HEK293 (cell line): ENCODE data around the gene RSBN1L.

ENCODE experiments used
- BCL11A ChIP-seq: fragments of 450-650 bp; formaldehyde crosslinking; IDR thresholded peaks from 2 replicates; pipeline ENCODE4 v1.5.1; 2016; ENCODE audit warnings: low read depth, missing biosample characterization, missing genetic modification characterization
- KLF16 ChIP-seq: fragments of 450-650 bp; formaldehyde crosslinking; IDR thresholded peaks from 2 replicates; pipeline ENCODE4 v1.5.1; 2017; ENCODE audit warnings: missing biosample characterization, missing genetic modification characterization
- RBAK ChIP-seq: fragments of 450-650 bp; formaldehyde crosslinking; IDR thresholded peaks from 2 replicates; pipeline ENCODE4 v1.5.1; 2016; ENCODE audit warnings: missing biosample characterization, missing genetic modification characterization
- ZBTB26 ChIP-seq: fragments of 450-650 bp; formaldehyde crosslinking; optimal IDR thresholded peaks from 2 replicates; pipeline ENCODE3; 2016; ENCODE audit warnings: missing biosample characterization, mild to moderate bottlenecking, missing genetic modification characterization
- ZNF23 ChIP-seq: fragments of 450-650 bp; formaldehyde crosslinking; IDR thresholded peaks from 2 replicates; pipeline ENCODE4 v1.5.1; 2016; ENCODE audit warnings: missing biosample characterization, missing genetic modification characterization, borderline replicate concordance
- ZNF548 ChIP-seq: fragments of 450-650 bp; formaldehyde crosslinking; IDR thresholded peaks from 2 replicates; pipeline ENCODE4 v1.5.1; 2016; ENCODE audit warnings: missing biosample characterization, missing genetic modification characterization
- ZNF549 ChIP-seq: fragments of 450-650 bp; IDR thresholded peaks from 2 replicates; pipeline ENCODE4 v1.5.1; 2018; ENCODE audit warnings: missing biosample characterization, missing genetic modification characterization, mild to moderate bottlenecking, inconsistent platforms, moderate library complexity
- ZNF621 ChIP-seq: fragments of 450-650 bp; formaldehyde crosslinking; IDR thresholded peaks from 2 replicates; pipeline ENCODE4 v1.5.1; 2017; ENCODE audit warnings: missing biosample characterization, missing genetic modification characterization

GRCh38 chr7:77778535-77778934, 82.3 kb downstream of the RSBN1L start:
- no peak for TF ChIP-seq BCL11A (tag by site-specific recombination)
- no peak for TF ChIP-seq ZNF621
- TF ChIP-seq ZNF548 (tag by site-specific recombination): no peak
- TF ChIP-seq ZNF23 (tag by site-specific recombination): no peak
- no peak for TF ChIP-seq KLF16 (tag by site-specific recombination)
- no peak for TF ChIP-seq ZBTB26 (tag by site-specific recombination)
- no peak for TF ChIP-seq ZNF549
- TF ChIP-seq RBAK: no peak
